ENCODE measurements around the gene FOXB2. TPM values are rescaled to one million over a fixed set of nuclear protein-coding genes. Genes with fewer than 3 reads are reported as not detected.

Gene FOXB2
- total and polyA plus RNA-seq, 2 of the 8 experiments (the other 6 are each of a cell fraction or from before 2014, with no cell fraction given), result 0.15 to 0.22 TPM

DNA sequence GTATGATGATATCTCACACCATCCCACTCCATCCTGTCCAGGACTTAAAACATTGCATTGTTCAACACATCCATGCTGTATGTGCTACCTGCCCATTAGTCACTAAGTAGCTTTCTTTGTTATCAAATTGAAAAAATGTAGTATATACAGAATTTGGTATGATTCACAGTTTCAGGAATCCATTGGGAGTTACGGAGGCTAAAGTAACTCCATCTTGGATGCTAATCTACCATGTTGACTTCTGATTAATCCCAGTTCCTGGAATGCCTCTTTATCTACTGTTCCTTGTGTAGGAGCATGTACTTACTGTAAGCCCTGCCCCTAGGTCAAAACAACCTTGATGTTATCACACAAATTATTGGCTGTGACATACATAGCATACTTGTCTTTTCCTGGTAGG is 38.9 kb upstream of the FOXB2 start:
- Histone ChIP-seq H4K5ac (ENCODE audit: insufficient read length, low read depth, low read length) (no peak overlapping the region), H3K4me1 (replicated peaks in 1 of 4; ENCODE audit: control insufficient read depth in 3 of 4, insufficient read depth in 4 of 4, low read length in 3 of 4) (no peaks in the 10 kb centered on the region), H3K23me2 (ENCODE audit: low read depth, low read length) (no peaks in the 10 kb centered on the region), H2AFZ (ENCODE audit: low read length) (no peak overlapping the region), H2BK15ac (ENCODE audit: low read length) (no peak overlapping the region), H3K23ac (ENCODE audit: insufficient read length) (no peak overlapping the region), H3K36me3 (ENCODE audit: control insufficient read depth in 2 of 4, insufficient read depth in 4 of 4, low read length in 3 of 4) (no peaks in the 10 kb centered on the region), H2BK12ac (ENCODE audit: low read depth, low read length) (no peak overlapping the region), H3K9ac (replicated peaks in 1 of 4; ENCODE audit: extremely low read depth in 1 of 4, low read depth in 3 of 4, low read length in 3 of 4) (no peak overlapping the region), H2BK20ac (ENCODE audit: low read length) (no peak overlapping the region), H3K18ac (ENCODE audit: extremely low read depth, low read length) (no peak overlapping the region), H4K8ac (ENCODE audit: extremely low read depth, insufficient read depth, low read length) (no peak overlapping the region), H2BK120ac (replicated peaks; ENCODE audit: low read depth, low read length) (no peak overlapping the region), H3K79me1 (ENCODE audit: low read depth, low read length) (no peaks in the 10 kb centered on the region), H3K9me3 (ENCODE audit: insufficient read depth in 2 of 2, low read depth in 1 of 2, low read length in 1 of 2) (no peaks in the 10 kb centered on the region), H2BK5ac (ENCODE audit: low read depth, low read length) (no peak overlapping the region), H4K91ac (replicated peaks; ENCODE audit: insufficient read length, low read length) (no peak overlapping the region), H3K4me2 (ENCODE audit: insufficient read depth in 1 of 2, low read depth in 2 of 2, low read length in 2 of 2) (no peak overlapping the region), H3K4ac (replicated peaks; ENCODE audit: insufficient read length, low read depth, low read length) (no peak overlapping the region), H3K4me3 (ENCODE audit: extremely low read depth in 1 of 4, insufficient read depth in 2 of 4, low read depth in 3 of 4, low read length in 4 of 4) (no peak overlapping the region), H3K14ac (ENCODE audit: insufficient read length) (no peak overlapping the region), H2AK5ac (ENCODE audit: low read depth, low read length) (no peak overlapping the region), H3K56ac (replicated peaks; ENCODE audit: insufficient read length, low read depth, low read length) (no peak overlapping the region), H3K27ac (ENCODE audit: low read depth, low read length) (no peak overlapping the region), H4K20me1 (replicated peaks in 1 of 2; ENCODE audit: control insufficient read depth in 1 of 2, insufficient read depth in 2 of 2, low read length in 2 of 2) (no peaks in the 10 kb centered on the region), H3K27me3 (replicated peaks in 1 of 4; ENCODE audit: control insufficient read depth in 3 of 4, extremely low read depth in 1 of 4, insufficient read depth in 3 of 4, low read length in 3 of 4) (no peaks in the 10 kb centered on the region), H3K79me2 (ENCODE audit: control insufficient read depth in 1 of 2, insufficient read depth in 2 of 2, low read length in 2 of 2) (no peaks in the 10 kb centered on the region)
- DNase-seq (ENCODE audit: low read depth in 1 of 2, low spot score in 2 of 2) (no peak), FAIRE-seq (no peak)
- POLR2A ChIA-PET (ENCODE audit: partially characterized antibody), result no interaction called here
- CTCF ChIA-PET (ENCODE audit: partially characterized antibody), result interaction anchor here (1.7 kb wide), 1 partner anchor 170 kb away, joined by 4 read pairs; no protein-coding TSS in a partner anchor
- 100% methylated on average over 1 of the region's 1 CpG; no CpG with 5 or more reads in 1 of the 2 experiments for WGBS, 2 experiments (ENCODE audit: extremely low coverage in 1 of 2, insufficient coverage in 1 of 2, insufficient read length in 1 of 2, insufficient replicate concordance in 2 of 2, low coverage in 1 of 2, low lambda C conversion rate in 2 of 2, missing lambda C conversion rate in 1 of 2)
- TF ChIP-seq POU5F1 (IDR thresholded peaks at IDR 0.05; ENCODE audit: low read depth, low read length) (no peak), SP2 (IDR thresholded peaks at IDR 0.05; ENCODE audit: low read length) (no peak), SAP30 (IDR thresholded peaks at IDR 0.05; ENCODE audit: insufficient read depth, insufficient replicate concordance, low read length) (no peak)

Measured in H1 (cell line).